M059J (cell line): Measurements from ENCODE around the gene PATE1. TPM values are rescaled to one million over a fixed set of nuclear protein-coding genes. Genes with fewer than 3 reads are reported as not detected.

Source experiments
- DNase-seq: peaks from one replicate; pipeline ENCODE4 v3.0.0-alpha.2; 2012; ENCODE audit warnings: low read depth
- total RNA-seq: library from RNA; depleted of rRNA; stranded (reverse); fragments of >200 nt; shearing (Covaris generic); gene quantifications from 2 replicates; pipeline ENCODE4 v1.2.3, GENCODE V29; 2014; rRNA removed

Gene PATE1
- total RNA-seq, 1 experiment from 2014 or later = not detected

DNA sequence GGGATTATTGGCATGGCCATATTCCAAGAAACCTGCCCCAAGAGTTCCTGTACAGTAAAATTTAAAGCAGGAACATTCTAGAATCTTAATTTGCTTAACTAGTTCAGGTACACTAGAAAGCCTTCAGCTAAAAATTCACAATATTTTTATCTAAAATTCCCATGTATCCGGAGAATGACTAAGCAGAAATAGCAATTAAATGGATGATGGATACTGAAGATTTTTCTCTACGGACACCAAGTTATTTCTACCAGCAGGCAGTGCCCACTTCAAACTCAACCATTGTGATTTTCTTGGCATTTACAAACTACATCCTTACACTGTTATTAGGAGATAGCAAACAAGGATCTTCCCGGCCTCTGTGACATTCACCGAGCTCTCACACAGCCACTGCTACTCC, 44.7 kb downstream of the PATE1 start:
- no peak for DNase-seq

GRCh38 chr11:125797641-125798040, 51.6 kb downstream of the PATE1 start:
- DNase-seq = no peak

Other genes starting within 250 kb of the PATE1 start
- gene EI24, start 176.8 kb upstream of the PATE1 start, total RNA-seq = 108 and 118 TPM in 2 replicates
- gene STT3A, start 153.4 kb upstream of the PATE1 start, total RNA-seq = 421 and 482 TPM in 2 replicates
- gene CHEK1, start 121.1 kb upstream of the PATE1 start, total RNA-seq = 42.9 and 46.3 TPM in 2 replicates
- gene ACRV1, start 65.4 kb upstream of the PATE1 start, total RNA-seq = not detected in 2 replicates
- gene PATE2, start 32.5 kb downstream of the PATE1 start, total RNA-seq = not detected in 2 replicates
- not detected in 2 replicates for gene PATE3, start 41.8 kb downstream of the PATE1 start, total RNA-seq
- not detected in 2 replicates for gene PATE4, start 87.0 kb downstream of the PATE1 start, total RNA-seq
- 7.1 and 7.7 TPM in 2 replicates for gene HYLS1, start 141.4 kb downstream of the PATE1 start, total RNA-seq
- 18.6 and 30.0 TPM in 2 replicates for gene PUS3, start 156.9 kb downstream of the PATE1 start, total RNA-seq
- not detected in 2 replicates for gene DDX25, start 158.2 kb downstream of the PATE1 start, total RNA-seq
- gene VSIG10L2, start 199.8 kb downstream of the PATE1 start, total RNA-seq = not detected in 2 replicates